A673 (cell line): ENCODE results near the gene SERPINI2. TPM values are rescaled to one million over a fixed set of nuclear protein-coding genes. Genes with fewer than 3 reads are reported as not detected.

Experiments used
- BruUV-seq: library from RNA; stranded (reverse); fragments of 400-500 nt; replicated peaks from 2 replicates; lab custom pipeline; 2021; lab: Mats Ljungman, UMichigan
- CTCF ChIA-PET: fragments of 300-600 bp; sonication (Branson Sonifier 250); formaldehyde crosslinking; loops from one replicate; lab custom pipeline; 2022; ENCODE audit warnings: antibody characterized with exemption; lab: Charles Lee
- POLR2A ChIA-PET: fragments of 300-600 bp; sonication (Branson Sonifier 250); formaldehyde crosslinking; loops from one replicate; lab custom pipeline; 2022; ENCODE audit warnings: antibody characterized with exemption; ENCODE audit not compliant: low non-redundant PET; lab: Charles Lee
- DNase-seq: peaks from one replicate; pipeline ENCODE4 v3.0.0-alpha.2; 2015; ENCODE audit warnings: low spot score
- H3K27ac ChIP-seq: fragments of 200-600 bp; sonication (generic); 2 replicates; pipeline ENCODE4 v1.5.1; 2016; ENCODE audit warnings: mixed run types, low read depth, mild to moderate bottlenecking, mixed read lengths, antibody characterized with exemption, low read length; ENCODE audit not compliant: poor library complexity, severe bottlenecking
- H3K27me3 ChIP-seq: fragments of 200-600 bp; sonication (generic); replicated peaks from 2 replicates; pipeline ENCODE4 v1.6.1; 2017; ENCODE audit warnings: mixed run types, low read depth, mild to moderate bottlenecking, mixed read lengths, antibody characterized with exemption, low read length; ENCODE audit not compliant: insufficient read depth, poor library complexity
- H3K36me3 ChIP-seq: fragments of 200-600 bp; sonication (generic); 2 replicates; pipeline ENCODE4 v1.6.1; 2016; ENCODE audit warnings: mixed run types, mild to moderate bottlenecking, mixed read lengths, antibody characterized with exemption, low read length; ENCODE audit not compliant: insufficient read depth, poor library complexity, severe bottlenecking
- H3K4me1 ChIP-seq: fragments of 200-600 bp; sonication (generic); 2 replicates; pipeline ENCODE4 v1.6.1; 2017; ENCODE audit warnings: mixed run types, mild to moderate bottlenecking, mixed read lengths, antibody characterized with exemption, low read length; ENCODE audit not compliant: insufficient read depth, poor library complexity, severe bottlenecking
- H3K4me3 ChIP-seq: fragments of 200-600 bp; sonication (generic); 2 replicates; pipeline ENCODE4 v1.5.1; 2016; ENCODE audit warnings: low read depth, mixed run types, mild to moderate bottlenecking, mixed read lengths, low read length; ENCODE audit not compliant: poor library complexity, severe bottlenecking
- H3K9me3 ChIP-seq: fragments of 200-600 bp; sonication (generic); 2 replicates; pipeline ENCODE4 v1.6.1; 2016; ENCODE audit warnings: mixed run types, low read depth, mild to moderate bottlenecking, mixed read lengths, antibody characterized with exemption, low read length; ENCODE audit not compliant: poor library complexity, severe bottlenecking
- EZH2 ChIP-seq: fragments of 200-600 bp; sonication (generic); IDR thresholded peaks from 2 replicates; pipeline ENCODE4 v1.6.1; 2017; ENCODE audit warnings: borderline replicate concordance, low read depth, mild to moderate bottlenecking, mixed read lengths, antibody characterized with exemption, low read length; ENCODE audit not compliant: poor library complexity, severe bottlenecking
- intact Hi-C: fragments of 100-400 bp; cut with micrococcal nuclease; formaldehyde crosslinking; loops from one replicate; pipeline ENCODE4 v1.10.0; 2022; ENCODE audit not compliant: unreplicated experiment
- total RNA-seq: library from RNA; stranded (reverse); gene quantifications from 2 replicates; pipeline ENCODE4 v1.2.3, GENCODE V29; 2021
- TF ChIP-seq, protein P1 (sequence below): fragments of 300-800, 200-600 bp; sonication (generic); conservative IDR thresholded peaks from 2 replicates; pipeline ENCODE4 v1.5.1; 2017; ENCODE audit warnings: low read depth, mild to moderate bottlenecking, antibody characterized with exemption, low read length, moderate library complexity, mixed read lengths

SERPINI2 gene
- total RNA-seq, 1 experiment from 2014 or later, result not detected

DNA sequence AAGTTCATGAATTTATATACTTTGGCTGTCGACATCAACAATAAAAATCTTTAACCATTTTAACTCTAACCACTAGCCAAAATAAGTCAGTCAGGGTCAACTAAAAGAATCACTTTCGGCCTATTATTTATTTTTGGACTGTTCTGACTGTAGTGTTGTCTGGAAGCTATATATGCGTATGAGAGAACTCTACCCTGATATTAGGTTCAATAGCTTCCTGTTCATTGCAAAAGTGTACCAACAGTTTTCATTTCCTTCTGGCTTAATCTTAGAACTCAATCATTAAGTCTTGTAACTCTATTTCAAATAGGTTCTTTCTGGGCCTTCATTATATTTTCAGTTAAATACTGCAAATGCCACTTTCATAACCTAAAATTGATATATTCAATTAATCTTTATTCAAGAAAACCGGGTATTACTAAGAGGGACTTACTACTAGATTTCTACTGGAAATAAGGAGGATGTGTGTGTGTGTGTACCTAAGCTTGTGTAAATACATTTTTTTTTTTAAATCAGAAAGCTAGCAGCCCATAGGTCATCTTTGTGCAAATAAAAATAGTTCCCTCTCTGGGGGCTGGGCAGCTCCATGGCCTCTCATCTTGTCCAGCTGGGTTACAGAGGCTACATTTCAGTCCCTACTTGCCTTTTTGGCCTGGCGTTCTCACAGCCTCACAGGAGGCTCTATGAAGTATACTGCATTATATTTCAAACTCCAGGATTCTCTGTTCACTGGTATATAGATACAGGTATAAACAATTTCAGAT is 5.8 kb downstream of the SERPINI2 start:
- Histone ChIP-seq H3K4me1 (no peaks in the 10 kb centered on the region), H3K27ac (no peak overlapping the region), H3K36me3 (no peaks in the 10 kb centered on the region), H3K9me3 (no peaks in the 10 kb centered on the region), H3K4me3 (no peak overlapping the region), H3K27me3 (no peaks in the 10 kb centered on the region)
- TF ChIP-seq, protein P1, sequence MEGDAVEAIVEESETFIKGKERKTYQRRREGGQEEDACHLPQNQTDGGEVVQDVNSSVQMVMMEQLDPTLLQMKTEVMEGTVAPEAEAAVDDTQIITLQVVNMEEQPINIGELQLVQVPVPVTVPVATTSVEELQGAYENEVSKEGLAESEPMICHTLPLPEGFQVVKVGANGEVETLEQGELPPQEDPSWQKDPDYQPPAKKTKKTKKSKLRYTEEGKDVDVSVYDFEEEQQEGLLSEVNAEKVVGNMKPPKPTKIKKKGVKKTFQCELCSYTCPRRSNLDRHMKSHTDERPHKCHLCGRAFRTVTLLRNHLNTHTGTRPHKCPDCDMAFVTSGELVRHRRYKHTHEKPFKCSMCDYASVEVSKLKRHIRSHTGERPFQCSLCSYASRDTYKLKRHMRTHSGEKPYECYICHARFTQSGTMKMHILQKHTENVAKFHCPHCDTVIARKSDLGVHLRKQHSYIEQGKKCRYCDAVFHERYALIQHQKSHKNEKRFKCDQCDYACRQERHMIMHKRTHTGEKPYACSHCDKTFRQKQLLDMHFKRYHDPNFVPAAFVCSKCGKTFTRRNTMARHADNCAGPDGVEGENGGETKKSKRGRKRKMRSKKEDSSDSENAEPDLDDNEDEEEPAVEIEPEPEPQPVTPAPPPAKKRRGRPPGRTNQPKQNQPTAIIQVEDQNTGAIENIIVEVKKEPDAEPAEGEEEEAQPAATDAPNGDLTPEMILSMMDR, result no peak
- TF ChIP-seq EZH2, result no peak
- intact Hi-C loops, result no loop called here
- POLR2A ChIA-PET, result no interaction called here
- CTCF ChIA-PET, result no interaction called here
- DNase-seq, result no peak
- BruUV-seq, result no TSS peak

DNA sequence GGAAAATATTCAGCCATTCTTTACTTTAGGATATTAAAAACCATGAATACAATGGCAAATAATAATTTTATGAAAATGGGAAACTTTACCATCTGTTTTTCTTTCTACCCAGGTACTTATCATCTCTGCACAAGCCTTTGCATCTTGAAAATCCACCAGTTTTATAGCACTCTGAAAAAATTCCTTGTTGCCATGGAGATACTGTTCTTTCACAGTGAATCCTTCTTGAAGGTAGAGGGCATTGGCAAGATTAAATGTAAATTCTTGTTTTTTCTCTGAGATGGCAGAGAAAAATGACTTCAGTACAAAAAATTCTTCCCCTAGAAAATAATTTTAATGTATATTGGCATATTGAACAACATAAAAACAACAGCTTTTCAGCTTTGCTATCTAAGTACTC is 6.9 kb downstream of the SERPINI2 start:
- intact Hi-C loops, result no loop called here
- Histone ChIP-seq H3K27ac (no peak overlapping the region), H3K27me3 (no peaks in the 10 kb centered on the region), H3K9me3 (no peaks in the 10 kb centered on the region), H3K4me1 (no peaks in the 10 kb centered on the region), H3K36me3 (no peaks in the 10 kb centered on the region), H3K4me3 (no peak overlapping the region)
- TF ChIP-seq, protein P1, result no peak
- no peak for TF ChIP-seq EZH2
- CTCF ChIA-PET, result no interaction called here
- POLR2A ChIA-PET, result no interaction called here
- BruUV-seq, result no TSS peak
- no peak for DNase-seq

DNA sequence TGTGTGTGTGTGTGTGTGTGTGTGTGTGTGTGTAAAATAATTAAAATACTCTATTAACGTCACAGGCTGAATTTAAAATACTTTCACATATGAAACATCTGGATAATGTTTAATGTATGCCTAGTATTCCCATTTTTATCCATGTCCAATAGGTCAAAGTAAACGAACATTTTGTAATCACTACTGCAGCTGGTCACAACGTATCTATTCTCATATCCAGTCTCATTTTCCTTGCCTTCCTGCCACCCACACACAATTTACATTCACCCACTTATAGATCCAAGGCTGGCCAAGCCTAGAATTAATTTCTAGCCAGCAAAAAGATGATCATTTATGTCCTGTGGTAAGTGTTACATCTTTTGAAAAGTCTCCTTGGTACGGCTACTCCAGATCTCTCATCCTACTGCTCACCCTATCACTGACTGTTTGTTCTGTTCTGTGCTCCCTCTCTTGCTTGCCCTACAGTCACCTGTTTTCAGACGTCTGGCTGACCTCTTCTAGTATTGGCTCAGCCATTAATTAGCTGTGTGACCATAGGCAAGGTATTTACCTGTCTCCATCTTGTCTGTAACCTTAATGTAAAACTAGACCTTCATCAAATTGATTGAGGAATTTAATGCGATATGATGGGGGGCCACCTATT is 17.6 kb downstream of the SERPINI2 start:
- Histone ChIP-seq H3K27ac (no peak overlapping the region), H3K4me3 (no peak overlapping the region), H3K27me3 (no peaks in the 10 kb centered on the region), H3K4me1 (no peaks in the 10 kb centered on the region), H3K36me3 (no peaks in the 10 kb centered on the region), H3K9me3 (no peaks in the 10 kb centered on the region)
- DNase-seq, result no peak
- POLR2A ChIA-PET, result no interaction called here
- TF ChIP-seq, protein P1, result no peak
- no peak for TF ChIP-seq EZH2
- BruUV-seq, result no TSS peak
- CTCF ChIA-PET, result no interaction called here
- intact Hi-C loops, result no loop called here
